ENCODE data around the gene TCF20.

The TCF20 gene

GRCh38 chr22:42300259-42301076 lies 30.0 kb upstream of the TCF20 start:
- no peak for DNase-seq (ENCODE audit: low read depth)

DNA sequence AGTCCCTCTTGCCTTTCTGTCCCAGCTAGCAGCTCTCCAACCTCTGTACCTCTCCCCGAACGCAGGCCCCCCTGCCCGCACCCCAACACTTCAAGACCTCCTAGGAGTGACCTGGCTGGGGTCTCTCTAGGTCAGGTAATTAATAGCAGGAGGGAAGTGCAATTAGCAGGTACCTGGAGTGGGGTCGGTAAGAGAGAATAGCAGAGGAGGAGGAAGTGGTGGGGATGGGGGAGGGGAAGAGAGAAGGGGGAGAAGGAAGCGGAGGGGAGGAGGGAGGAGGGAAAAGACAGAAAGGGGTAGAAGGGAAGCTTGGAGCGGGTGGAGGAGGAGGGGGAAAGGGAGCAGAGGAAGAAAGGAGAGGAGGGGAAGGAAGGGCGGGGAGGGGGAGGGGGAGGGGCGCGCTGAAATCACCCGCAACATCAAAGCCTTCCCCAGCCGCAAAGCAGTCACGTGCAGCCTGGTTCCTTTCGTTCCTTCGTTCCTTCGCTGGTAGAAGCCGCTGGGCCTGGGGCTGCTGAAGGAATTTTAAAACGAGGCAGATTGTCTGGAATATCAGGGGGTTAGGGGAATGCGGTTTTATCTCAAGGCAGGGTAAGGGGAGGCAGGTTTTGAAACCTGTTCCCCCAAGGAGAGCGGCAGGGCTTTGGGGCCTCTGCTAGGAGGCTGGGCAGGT lies 29.3 kb upstream of the TCF20 start:
- DNase-seq (ENCODE audit: low read depth): no peak

DNA sequence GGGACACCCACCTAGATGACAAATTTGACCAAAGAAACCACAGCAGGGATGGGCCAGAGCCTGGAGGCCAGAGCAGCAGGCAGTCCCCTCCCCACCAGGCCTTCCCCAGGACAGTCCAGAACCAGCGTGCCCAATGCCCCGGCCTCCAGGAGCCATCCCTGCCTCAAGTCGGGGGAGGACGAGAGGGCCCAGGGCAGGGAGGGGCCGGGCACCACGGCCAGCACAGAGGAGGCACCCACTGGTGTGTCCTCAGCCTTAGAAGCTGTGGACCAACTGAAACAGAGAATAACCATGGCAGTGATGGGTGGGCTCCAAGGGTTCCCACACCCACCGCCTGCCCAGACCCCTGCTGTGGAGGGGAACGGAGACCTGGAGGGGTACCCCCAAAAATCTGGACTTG lies 28.3 kb upstream of the TCF20 start:
- DNase-seq (ENCODE audit: low read depth): no peak

DNA sequence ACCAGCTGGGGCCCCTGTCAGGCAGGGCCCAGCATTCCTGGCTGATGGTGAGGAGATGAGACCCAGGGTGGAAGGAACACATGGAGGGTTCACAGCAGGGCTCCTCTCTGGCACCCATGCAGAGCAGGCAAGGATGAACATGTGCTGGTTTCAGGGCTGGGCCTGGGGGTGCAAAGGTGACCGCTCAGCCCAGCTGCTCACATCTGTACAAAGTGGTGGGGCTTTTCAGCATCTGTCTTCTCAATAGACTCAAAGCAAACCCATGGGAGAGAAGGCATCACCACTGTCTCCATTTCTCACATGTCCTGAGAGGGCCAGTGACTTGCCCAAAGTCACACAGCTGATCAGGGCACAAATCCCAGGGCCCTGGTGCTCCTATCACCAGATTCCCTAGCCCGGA lies 27.3 kb upstream of the TCF20 start:
- no peak for DNase-seq (ENCODE audit: low read depth)

DNA sequence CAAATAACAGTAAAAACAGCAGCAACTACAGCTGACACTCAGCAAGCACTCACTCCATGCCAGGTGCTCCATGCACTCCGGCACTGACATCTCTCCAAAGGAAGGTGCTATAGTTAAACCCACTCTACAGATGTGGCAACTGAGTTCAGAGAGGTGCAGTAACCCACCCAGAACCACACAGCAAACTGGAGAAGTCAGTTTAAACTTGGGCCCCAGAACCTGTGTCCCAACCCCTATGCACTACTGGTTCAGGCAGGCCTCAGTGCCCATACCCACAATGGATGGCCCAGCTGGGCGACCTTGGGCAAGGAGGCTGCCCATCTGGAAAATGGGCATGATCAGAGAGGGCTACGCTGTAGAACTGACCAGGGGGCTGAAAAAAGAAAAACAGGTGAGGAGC lies 26.4 kb upstream of the TCF20 start:
- DNase-seq (ENCODE audit: low read depth): no peak

DNA sequence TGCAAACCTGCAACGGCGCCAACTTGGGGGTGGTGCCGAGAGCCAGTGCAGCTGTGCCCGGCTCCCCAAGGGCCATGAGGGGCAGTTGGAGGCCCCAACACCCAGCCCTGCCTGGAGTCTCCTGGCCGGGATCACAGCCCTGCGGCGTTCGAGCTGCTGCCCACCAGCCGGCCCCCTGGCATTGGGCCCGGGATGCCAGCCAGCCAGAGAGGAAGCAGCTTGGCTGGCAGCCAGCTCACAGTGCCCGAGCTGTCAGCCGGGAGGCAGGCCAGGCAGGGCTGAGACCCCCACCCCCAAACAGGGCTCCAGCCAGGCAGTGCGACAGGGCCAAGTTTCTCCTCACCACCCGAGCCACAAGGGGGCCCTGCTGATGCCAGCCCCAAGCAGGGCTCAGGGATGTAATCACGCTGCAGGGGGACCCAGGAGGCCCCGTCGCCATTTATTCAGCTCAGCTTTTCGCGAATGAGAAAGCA lies 26.0 kb upstream of the TCF20 start:
- DNase-seq (ENCODE audit: low read depth): no peak

DNA sequence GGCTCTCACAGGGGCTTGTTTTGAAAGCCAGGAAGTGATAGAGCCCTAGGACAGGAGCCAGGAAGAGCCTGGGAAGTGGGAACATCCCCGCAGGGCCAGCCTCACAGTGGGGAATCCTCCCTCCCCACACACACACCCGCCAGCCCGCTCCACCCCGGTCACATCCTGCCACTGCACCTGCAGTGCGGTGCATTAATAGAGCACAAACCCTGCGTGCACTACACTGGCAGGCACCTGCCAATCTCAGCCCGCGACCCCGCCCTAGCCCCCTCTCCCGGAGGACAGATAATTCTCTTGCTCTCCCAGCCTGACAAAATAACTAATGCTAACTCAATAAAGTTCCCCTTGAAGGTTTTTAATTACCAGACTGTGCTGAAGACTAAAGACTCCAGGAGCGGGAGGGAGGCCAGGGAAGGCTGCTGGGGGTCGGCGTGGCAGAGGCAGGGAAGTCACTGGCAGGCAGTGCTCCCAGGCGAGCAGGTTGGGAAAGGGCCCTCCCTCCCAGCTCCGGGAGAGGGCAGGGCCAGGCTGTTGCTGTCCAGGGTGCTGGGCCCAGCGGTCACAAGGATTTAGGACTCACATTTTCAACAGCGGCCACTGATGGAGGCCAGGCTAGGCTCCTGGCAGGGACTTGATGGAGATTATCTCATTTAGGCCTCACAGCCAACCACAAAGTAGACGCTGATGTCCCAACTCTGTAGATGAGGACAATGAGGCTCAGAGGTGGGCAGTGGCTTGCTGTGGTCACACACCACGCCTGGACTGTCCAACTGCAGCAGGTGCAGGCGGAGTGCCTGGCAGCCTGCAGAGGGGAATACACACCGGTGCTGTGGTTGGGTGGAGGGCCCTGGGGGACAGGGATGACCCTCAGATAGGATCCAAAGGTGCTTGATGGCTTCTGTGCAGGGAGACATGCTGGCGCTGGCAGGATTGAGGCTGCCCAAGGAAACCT lies 23.9 kb upstream of the TCF20 start:
- DNase-seq (ENCODE audit: low read depth): peak; percentile 19

DNA sequence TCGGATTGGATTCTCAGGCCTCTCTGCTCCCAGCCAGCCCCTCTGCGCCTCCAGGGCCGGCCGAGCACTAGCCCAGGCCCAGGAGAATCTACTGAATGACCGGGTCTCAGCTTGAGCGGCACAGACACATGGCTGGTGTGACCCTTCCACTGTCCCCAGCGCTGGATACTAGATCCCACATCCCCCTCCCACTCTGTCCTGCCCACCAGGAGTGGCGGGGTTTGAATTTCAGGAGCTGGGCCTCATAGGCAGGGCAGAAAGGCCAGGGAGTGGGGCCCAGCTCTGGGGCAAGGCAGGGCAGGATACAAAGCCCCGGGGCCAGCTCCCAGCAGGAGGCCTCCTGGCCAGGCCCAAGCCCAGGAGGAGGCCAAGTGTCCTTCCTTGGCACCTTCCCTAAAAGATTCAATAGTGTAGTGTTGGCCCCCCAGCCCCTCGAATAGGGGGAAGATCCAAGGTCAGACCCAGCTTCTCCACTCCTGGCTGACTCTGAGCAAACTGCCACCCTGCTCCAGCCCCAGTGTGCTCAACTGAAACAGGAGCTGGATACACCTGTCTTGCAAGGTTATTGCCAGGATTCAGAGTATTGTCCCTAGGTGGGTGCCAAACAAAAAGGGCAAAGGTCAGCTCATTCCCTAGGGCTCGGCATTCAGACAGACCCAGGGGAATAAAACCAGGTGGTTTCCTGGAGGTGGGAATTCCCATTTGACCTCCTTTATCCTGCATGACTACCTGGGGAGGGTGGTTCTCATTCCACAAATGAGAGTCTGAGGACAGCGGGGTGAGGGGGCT lies 22.5 kb upstream of the TCF20 start:
- DNase-seq (ENCODE audit: low read depth): no peak

- DNase-seq (ENCODE audit: low read depth): no peak
Observed at GRCh38 chr22:42291287-42291686, 20.8 kb upstream of the TCF20 start.

DNA sequence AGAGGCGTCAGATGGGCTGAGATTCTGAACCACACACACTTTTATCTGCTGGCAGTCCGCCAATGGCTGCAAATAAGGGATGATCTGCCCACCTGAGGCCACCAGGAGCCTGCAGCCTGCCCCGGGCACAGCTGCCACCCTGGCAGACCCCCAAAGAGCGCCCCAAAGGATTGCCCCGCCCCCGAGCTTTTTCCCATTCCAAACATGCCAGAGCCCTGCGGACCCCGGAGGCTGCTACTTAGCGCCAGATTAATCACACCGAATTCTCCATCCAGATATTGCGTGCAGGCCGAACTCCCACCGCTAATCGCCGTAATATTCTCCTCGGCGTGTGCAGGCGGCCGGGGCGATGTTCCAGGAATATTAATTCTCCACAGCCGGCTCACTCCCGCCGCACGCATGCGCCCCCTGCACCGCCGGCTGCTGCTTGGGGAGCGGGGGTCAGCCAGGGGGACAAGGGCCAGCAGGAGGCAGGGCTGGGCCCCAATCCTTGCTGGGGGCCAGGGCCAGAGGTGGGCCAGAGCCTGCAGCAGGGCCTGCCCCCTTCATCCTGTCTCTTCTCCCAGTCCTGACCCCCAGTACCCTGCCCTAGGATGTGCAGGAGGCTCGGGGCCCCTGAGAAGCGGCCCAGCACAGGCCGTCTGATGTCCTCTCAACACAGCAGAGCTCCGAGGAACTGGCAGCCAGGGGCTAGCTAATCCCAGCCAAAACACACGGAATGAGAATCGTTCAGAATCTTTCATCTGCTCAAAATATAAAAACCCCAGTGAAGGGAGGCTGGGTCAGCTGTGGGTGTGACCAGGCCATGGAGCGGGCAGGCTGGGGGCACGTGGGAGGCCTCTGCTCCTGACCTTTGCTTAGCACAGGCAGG lies 19.5 kb upstream of the TCF20 start:
- DNase-seq (ENCODE audit: low read depth): no peak

- DNase-seq (ENCODE audit: low read depth): no peak
Observed at GRCh38 chr22:42288791-42289190, 18.3 kb upstream of the TCF20 start.

DNA sequence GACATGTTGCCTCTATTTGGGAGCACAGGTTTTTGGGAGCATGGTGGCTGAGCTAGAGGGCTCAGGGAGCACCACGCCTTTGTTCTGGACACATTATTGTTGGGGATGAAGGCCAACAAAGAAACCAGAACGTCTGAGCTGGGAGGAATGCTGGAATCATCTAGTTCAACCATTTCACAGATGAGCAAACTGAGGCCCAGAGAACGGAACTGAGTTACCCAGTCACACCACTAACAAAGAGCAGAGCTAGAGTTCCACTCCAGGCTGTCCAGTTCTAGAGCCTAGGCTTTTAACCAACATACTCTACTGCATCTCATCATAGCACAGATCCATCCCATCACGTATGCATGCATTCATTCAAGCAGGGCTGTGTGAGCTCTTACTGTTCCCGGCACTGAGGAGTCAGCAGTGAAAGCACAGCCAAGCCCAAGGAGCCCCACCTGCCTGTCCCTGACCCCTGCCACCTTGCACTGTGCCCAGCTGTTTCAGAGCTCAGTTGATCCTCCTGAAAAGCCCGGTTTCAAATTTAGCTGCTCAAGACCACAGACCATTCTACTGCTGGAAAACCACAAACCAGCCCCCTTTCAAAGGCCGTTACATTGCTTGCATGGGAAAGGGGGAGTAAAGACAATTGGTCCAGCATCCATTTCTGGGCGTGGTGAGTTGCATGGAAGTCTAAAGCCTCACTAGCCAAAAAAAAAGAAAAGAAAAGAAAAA lies 16.9 kb upstream of the TCF20 start:
- DNase-seq (ENCODE audit: low read depth): no peak

DNA sequence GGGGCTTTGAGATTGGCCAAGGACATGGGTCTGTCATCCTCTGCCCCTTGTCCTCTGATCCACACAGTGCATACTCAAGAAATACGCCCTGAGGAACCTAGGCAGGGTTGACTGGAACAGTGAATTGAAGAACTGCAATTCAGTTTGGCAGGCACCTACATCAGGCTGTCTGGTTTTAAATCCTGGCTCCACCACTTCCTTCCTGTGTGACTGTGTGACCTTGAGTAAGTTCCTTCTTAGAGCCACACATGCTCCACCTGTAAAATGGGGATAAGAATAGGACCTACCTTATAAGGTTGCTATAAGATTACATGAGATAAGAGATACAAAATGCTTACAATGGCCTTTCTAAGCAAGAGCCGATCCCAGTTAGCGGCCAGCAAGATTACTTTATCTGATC lies 15.8 kb upstream of the TCF20 start:
- no peak for DNase-seq (ENCODE audit: low read depth)

DNA sequence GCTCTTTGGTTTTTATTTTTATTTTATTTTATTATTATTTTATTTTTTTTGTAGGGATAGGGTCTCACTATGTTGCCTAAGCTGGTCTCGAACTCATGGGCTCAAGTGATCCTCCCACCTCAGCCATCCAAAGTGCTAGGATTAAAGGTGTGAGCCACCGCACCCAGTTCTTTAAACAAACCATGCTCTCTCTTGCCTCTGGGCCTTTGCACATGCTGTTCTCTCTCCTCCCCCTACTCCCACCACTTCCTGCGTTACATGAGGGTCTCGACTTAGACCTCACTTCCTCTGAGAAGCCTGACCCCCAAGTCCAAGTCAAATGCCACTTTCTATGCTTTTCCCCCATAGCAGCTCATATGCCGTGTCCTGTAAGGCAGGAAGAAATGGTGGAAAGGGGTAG lies 15.2 kb upstream of the TCF20 start:
- no peak for DNase-seq (ENCODE audit: low read depth)

GRCh38 chr22:42284643-42285181 lies 14.3 kb upstream of the TCF20 start:
- DNase-seq (ENCODE audit: low read depth): no peak

DNA sequence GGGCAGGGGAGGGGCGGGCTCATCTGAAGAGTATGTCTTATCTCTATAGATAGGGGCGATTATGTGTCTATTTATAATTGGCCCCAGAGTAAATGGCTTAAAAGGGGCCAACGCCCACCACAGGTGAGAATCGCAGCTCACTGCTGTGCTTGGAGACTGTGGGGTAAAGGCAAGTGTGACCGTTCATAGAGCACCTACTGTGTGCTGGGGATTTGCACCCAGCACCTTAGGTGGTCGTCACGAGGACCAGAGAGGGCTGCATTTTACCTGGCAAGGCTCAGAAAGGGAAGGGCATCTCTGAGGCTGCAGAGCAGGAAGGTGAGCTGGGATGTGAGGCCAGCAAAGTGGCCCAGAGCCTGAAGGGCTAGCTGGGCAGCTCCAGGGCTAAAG lies 13.7 kb upstream of the TCF20 start:
- no peak for DNase-seq (ENCODE audit: low read depth)

GRCh38 chr22:42283278-42284201 lies 13.1 kb upstream of the TCF20 start:
- DNase-seq (ENCODE audit: low read depth): no peak

DNA sequence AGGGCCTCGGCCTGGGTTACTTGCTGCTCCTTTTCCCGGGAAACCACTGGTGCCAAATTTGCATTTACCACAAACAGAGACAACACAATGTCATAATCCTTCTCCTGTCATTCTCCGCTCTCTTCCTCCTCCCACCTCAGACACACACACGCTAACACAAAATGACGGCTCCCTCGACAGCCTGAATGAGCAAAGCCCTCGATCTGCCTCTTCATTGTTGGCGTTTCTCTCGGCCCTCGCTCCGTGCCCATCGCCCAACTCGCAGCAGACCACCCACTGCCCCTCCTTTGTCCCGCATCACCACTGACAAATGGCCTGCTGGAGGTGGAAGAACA lies 12.5 kb upstream of the TCF20 start:
- DNase-seq (ENCODE audit: low read depth): no peak
